ENCODE data around the gene CHST6.
"Not testable (repeated sequence)": the region's sequence is repeated elsewhere in the genome, so short reads cannot be mapped to it uniquely, and the experiment has no call there.

The CHST6 gene

GRCh38 chr16:75502916-75503605, 7.8 kb upstream of the CHST6 start:
- no peak for DNase-seq (ENCODE audit: low read depth)

- peak; percentile 81 for DNase-seq (ENCODE audit: low read depth)
These were observed 6.6 kb upstream of the CHST6 start for GRCh38 chr16:75501820-75502219.

GRCh38 chr16:75501359-75501758, 6.1 kb upstream of the CHST6 start:
- no peak for DNase-seq (ENCODE audit: low read depth)

GRCh38 chr16:75498605-75499322, 3.5 kb upstream of the CHST6 start:
- DNase-seq (ENCODE audit: low read depth), result not testable (repeated sequence)

GRCh38 chr16:75497558-75497957, 2.3 kb upstream of the CHST6 start:
- DNase-seq (ENCODE audit: low read depth), result no peak

- DNase-seq (ENCODE audit: low read depth), result no peak
These were observed 573 bp downstream of the CHST6 start for GRCh38 chr16:75494661-75495075.

- DNase-seq (ENCODE audit: low read depth), result no peak
These were observed 1.1 kb downstream of the CHST6 start for GRCh38 chr16:75494184-75494583.

- DNase-seq (ENCODE audit: low read depth), result no peak
These were observed 3.4 kb downstream of the CHST6 start for GRCh38 chr16:75491876-75492275.

GRCh38 chr16:75488322-75488721, 6.9 kb downstream of the CHST6 start:
- DNase-seq (ENCODE audit: low read depth), result no peak

GRCh38 chr16:75486676-75487313, 8.4 kb downstream of the CHST6 start:
- DNase-seq (ENCODE audit: low read depth), result no peak

GRCh38 chr16:75486014-75486675, 9.1 kb downstream of the CHST6 start:
- no peak for DNase-seq (ENCODE audit: low read depth)

- no peak for DNase-seq (ENCODE audit: low read depth)
These were observed 9.8 kb downstream of the CHST6 start for GRCh38 chr16:75485230-75486013.

- peak; percentile 88 for DNase-seq (ENCODE audit: low read depth)
These were observed 12.0 kb downstream of the CHST6 start for GRCh38 chr16:75483222-75483621.

- DNase-seq (ENCODE audit: low read depth), result no peak
These were observed 12.6 kb downstream of the CHST6 start for GRCh38 chr16:75482434-75483205.

GRCh38 chr16:75481475-75481874, 13.8 kb downstream of the CHST6 start:
- DNase-seq (ENCODE audit: low read depth), result no peak

- DNase-seq (ENCODE audit: low read depth), result no peak
These were observed 15.7 kb downstream of the CHST6 start for GRCh38 chr16:75479421-75479990.

- DNase-seq (ENCODE audit: low read depth), result no peak
These were observed 16.5 kb downstream of the CHST6 start for GRCh38 chr16:75478480-75479345.

- no peak for DNase-seq (ENCODE audit: low read depth)
These were observed 17.4 kb downstream of the CHST6 start for GRCh38 chr16:75477680-75478473.

- DNase-seq (ENCODE audit: low read depth), result no peak
These were observed 18.4 kb downstream of the CHST6 start for GRCh38 chr16:75476817-75477216.
